ENCODE measurements around the gene FCGR3B.
"Not testable (repeated sequence)": the region's sequence is repeated elsewhere in the genome, so short reads cannot be mapped to it uniquely, and the experiment has no call there.

GRCh38 chr1:161639203-161639602 is 8.2 kb upstream of the FCGR3B start:
- TF ChIP-seq EZH2phosphoT487 (IDR thresholded peaks at IDR 0.05; ENCODE audit: borderline replicate concordance, low read length); CTCF (IDR thresholded peaks at IDR 0.05; ENCODE audit: low read depth, low read length, poor library complexity, severe bottlenecking): not testable (repeated sequence)

Measured in DOHH2 (cell line).